Hepatocyte (in vitro differentiated cells): ENCODE results near the gene ATP8A1. TPM values are rescaled to one million over a fixed set of nuclear protein-coding genes. Genes with fewer than 3 reads are reported as not detected.

ENCODE experiments used
- DNase-seq: peaks from one replicate; pipeline ENCODE4 v3.0.0-alpha.2; 2016; ENCODE audit warnings: low spot score
- H2AFZ ChIP-seq: fragments of 200-600 bp; sonication (generic); 2 replicates; pipeline ENCODE4 v1.6.0; 2016; ENCODE audit warnings: antibody characterized with exemption, mild to moderate bottlenecking
- H3K27ac ChIP-seq: fragments of 200-600 bp; sonication (generic); 2 replicates; pipeline ENCODE4 v1.5.1; 2016; ENCODE audit warnings: mild to moderate bottlenecking
- H3K27me3 ChIP-seq: fragments of 200-600 bp; sonication (generic); 2 replicates; pipeline ENCODE4 v1.6.1; 2016
- H3K36me3 ChIP-seq: fragments of 200-600 bp; sonication (generic); replicated peaks from 2 replicates; pipeline ENCODE4 v1.5.1; 2016; ENCODE audit warnings: low read depth; ENCODE audit not compliant: insufficient read depth
- H3K4me1 ChIP-seq: fragments of 200-600 bp; sonication (generic); 2 replicates; pipeline ENCODE4 v1.5.1; 2016; ENCODE audit warnings: mild to moderate bottlenecking, moderate library complexity; ENCODE audit not compliant: insufficient read depth
- H3K4me2 ChIP-seq: fragments of 200-600 bp; sonication (generic); 2 replicates; pipeline ENCODE4 v1.6.0; 2016
- H3K4me3 ChIP-seq: fragments of 200-600 bp; sonication (generic); 2 replicates; pipeline ENCODE4 v1.5.1; 2016; ENCODE audit warnings: mild to moderate bottlenecking
- H3K79me2 ChIP-seq: fragments of 200-600 bp; sonication (generic); 2 replicates; pipeline ENCODE4 v1.6.0; 2017; ENCODE audit warnings: mild to moderate bottlenecking
- H3K9me2 ChIP-seq: fragments of 200-600 bp; sonication (generic); replicated peaks from 2 replicates; pipeline ENCODE4 v1.6.0; 2017; ENCODE audit warnings: mild to moderate bottlenecking; ENCODE audit not compliant: insufficient read depth
- H3K9me3 ChIP-seq: fragments of 200-600 bp; sonication (generic); 2 replicates; pipeline ENCODE4 v1.5.1; 2016; ENCODE audit warnings: low read depth, mild to moderate bottlenecking
- H4K20me1 ChIP-seq: fragments of 200-600 bp; sonication (generic); 2 replicates; pipeline ENCODE4 v1.6.0; 2016; ENCODE audit warnings: mild to moderate bottlenecking; ENCODE audit not compliant: insufficient read depth, poor library complexity, severe bottlenecking
- EZH2 ChIP-seq: fragments of 200-600 bp; sonication (generic); IDR thresholded peaks from 2 replicates; pipeline ENCODE4 v1.6.1; 2016; ENCODE audit warnings: antibody characterized with exemption, mild to moderate bottlenecking, borderline replicate concordance
- EZH2phosphoT487 ChIP-seq: fragments of 200-600 bp; sonication (generic); IDR thresholded peaks from one replicate; pipeline ENCODE4 v1.6.1; 2018; ENCODE audit warnings: antibody characterized with exemption, mild to moderate bottlenecking, low read depth, moderate library complexity; ENCODE audit not compliant: unreplicated experiment, severe bottlenecking
- WGBS: methylation state at CpG from one replicate; pipeline ENCODE4 v1.1.6; 2016; ENCODE audit warnings: low lambda C conversion rate; ENCODE audit errors: missing lambda C conversion rate; 5-methylcytosine and 5-hydroxymethylcytosine counted together
- polyA plus RNA-seq: library from polyadenylated mRNA; unstranded; fragments of >200 nt; fragmentation: Nextera tagmentation; extraction: Ambion mirVana; gene quantifications from 2 replicates; pipeline ENCODE4 v1.2.1, GENCODE V29; 2016
- total RNA-seq: library from RNA; depleted of rRNA; stranded (reverse); fragments of >200 nt; gene quantifications from 2 replicates; pipeline ENCODE4 v1.2.3, GENCODE V29; 2014
- TF ChIP-seq, protein P1 (sequence below): fragments of 200-600 bp; sonication (generic); IDR thresholded peaks from 2 replicates; pipeline ENCODE4 v1.5.1; 2016; ENCODE audit warnings: antibody characterized with exemption, mild to moderate bottlenecking; ENCODE audit not compliant: poor library complexity

Gene ATP8A1
- total and polyA plus RNA-seq, 2 experiments from 2014 or later: 3.3 to 42.1 TPM

- no peak overlapping the region for H3K4me3 ChIP-seq
- H3K4me1 ChIP-seq: no peaks in the 10 kb centered on the region
- H3K4me2 ChIP-seq: no peak overlapping the region
- no peaks in the 10 kb centered on the region for H3K9me2 ChIP-seq
- no peak overlapping the region for H3K27ac ChIP-seq
- TF ChIP-seq, protein P1, sequence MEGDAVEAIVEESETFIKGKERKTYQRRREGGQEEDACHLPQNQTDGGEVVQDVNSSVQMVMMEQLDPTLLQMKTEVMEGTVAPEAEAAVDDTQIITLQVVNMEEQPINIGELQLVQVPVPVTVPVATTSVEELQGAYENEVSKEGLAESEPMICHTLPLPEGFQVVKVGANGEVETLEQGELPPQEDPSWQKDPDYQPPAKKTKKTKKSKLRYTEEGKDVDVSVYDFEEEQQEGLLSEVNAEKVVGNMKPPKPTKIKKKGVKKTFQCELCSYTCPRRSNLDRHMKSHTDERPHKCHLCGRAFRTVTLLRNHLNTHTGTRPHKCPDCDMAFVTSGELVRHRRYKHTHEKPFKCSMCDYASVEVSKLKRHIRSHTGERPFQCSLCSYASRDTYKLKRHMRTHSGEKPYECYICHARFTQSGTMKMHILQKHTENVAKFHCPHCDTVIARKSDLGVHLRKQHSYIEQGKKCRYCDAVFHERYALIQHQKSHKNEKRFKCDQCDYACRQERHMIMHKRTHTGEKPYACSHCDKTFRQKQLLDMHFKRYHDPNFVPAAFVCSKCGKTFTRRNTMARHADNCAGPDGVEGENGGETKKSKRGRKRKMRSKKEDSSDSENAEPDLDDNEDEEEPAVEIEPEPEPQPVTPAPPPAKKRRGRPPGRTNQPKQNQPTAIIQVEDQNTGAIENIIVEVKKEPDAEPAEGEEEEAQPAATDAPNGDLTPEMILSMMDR: no peak
- TF ChIP-seq EZH2phosphoT487 (no peak), EZH2 (no peak)
- H4K20me1 ChIP-seq: no peaks in the 10 kb centered on the region
- no peaks in the 10 kb centered on the region for H3K27me3 ChIP-seq
- no peak for DNase-seq
- no peaks in the 10 kb centered on the region for H3K9me3 ChIP-seq
- H2AFZ ChIP-seq: no peak overlapping the region
- H3K36me3 ChIP-seq: no peaks in the 10 kb centered on the region
- H3K79me2 ChIP-seq: no peaks in the 10 kb centered on the region
- WGBS: 93% methylated on average over 3 of the region's 3 CpGs
These were observed 77.0 kb downstream of the ATP8A1 start for GRCh38 chr4:42579903-42580302.

GRCh38 chr4:42578187-42578586 is 78.7 kb downstream of the ATP8A1 start:
- DNase-seq: no peak
- TF ChIP-seq EZH2phosphoT487 (no peak), EZH2 (no peak)
- TF ChIP-seq, protein P1: no peak
- Histone ChIP-seq H3K4me1 (no peaks in the 10 kb centered on the region), H3K4me3 (no peak overlapping the region), H3K36me3 (no peaks in the 10 kb centered on the region), H3K9me2 (no peaks in the 10 kb centered on the region), H4K20me1 (no peaks in the 10 kb centered on the region), H3K4me2 (no peak overlapping the region), H3K27ac (no peak overlapping the region), H3K9me3 (no peaks in the 10 kb centered on the region), H3K79me2 (no peaks in the 10 kb centered on the region), H3K27me3 (no peaks in the 10 kb centered on the region), H2AFZ (no peak overlapping the region)
- WGBS: 85% methylated on average over 3 of the region's 3 CpGs

DNA sequence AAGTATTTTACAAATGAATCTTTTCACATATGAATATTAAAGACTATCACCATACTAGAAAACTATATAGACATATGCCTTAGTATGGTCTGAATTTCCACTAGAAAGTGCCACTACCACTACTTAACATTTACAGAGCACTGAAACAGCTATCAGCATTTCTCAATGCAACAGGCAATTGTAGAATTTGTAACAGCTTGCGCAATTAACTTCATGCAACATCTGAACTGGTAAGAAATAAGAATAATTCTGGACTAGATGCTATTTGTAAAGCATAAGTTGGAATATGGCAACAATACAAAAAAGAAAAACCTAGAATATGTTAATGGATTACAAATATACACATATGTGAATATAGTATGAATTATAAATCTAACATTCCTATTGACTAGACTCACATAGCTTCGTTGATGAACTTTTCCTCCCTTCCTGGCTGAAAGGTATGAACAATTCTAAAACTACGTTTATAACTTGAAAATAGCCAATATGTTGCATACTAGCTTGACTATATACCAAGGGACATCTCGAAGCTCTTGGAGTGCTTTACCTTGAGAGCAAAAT is 82.0 kb downstream of the ATP8A1 start:
- DNase-seq: no peak
- H2AFZ ChIP-seq: no peak overlapping the region
- H3K27ac ChIP-seq: no peak overlapping the region
- H3K27me3 ChIP-seq: no peaks in the 10 kb centered on the region
- H3K4me2 ChIP-seq: no peak overlapping the region
- WGBS: 89% methylated on average over 4 of the region's 4 CpGs
- H3K9me2 ChIP-seq: no peaks in the 10 kb centered on the region
- no peaks in the 10 kb centered on the region for H3K9me3 ChIP-seq
- H3K4me1 ChIP-seq: no peaks in the 10 kb centered on the region
- H3K79me2 ChIP-seq: no peaks in the 10 kb centered on the region
- H4K20me1 ChIP-seq: no peaks in the 10 kb centered on the region
- H3K4me3 ChIP-seq: no peak overlapping the region
- no peaks in the 10 kb centered on the region for H3K36me3 ChIP-seq
- TF ChIP-seq EZH2 (no peak), EZH2phosphoT487 (no peak)
- TF ChIP-seq, protein P1: no peak
